Stomach (tissue), 9 donors: Measurements from ENCODE around the gene SMPD3. TPM values are rescaled to one million over a fixed set of nuclear protein-coding genes. Genes with fewer than 3 reads are reported as not detected.

Experiments used
- DNase-seq, 2 donors: peaks; one replicate each; pipeline versions ENCODE4 v3.0.0 to v3.0.0-alpha.2; 2013 to 2019
- H3K27ac ChIP-seq, 5 donors: fragments of 200-600 bp in 4 of 5; sonication (generic) in 4 of 5; one replicate each; pipeline ENCODE4 v1.5.1; 2013 to 2019; ENCODE audit warnings: mild to moderate bottlenecking in 1 of 5, moderate library complexity in 1 of 5
- H3K27me3 ChIP-seq, 3 donors: fragments of 200-600 bp; sonication (generic); one replicate each; pipeline ENCODE4 v1.5.1; 2017 to 2019; ENCODE audit warnings: mixed run types in 1 of 3
- H3K36me3 ChIP-seq, 4 donors: fragments of 200-600 bp; sonication (generic); 1 replicate in 3 of 4; 2 replicates in 1 of 4; pipeline ENCODE4 v1.5.1; 2016 to 2019
- H3K4me1 ChIP-seq, 4 donors: fragments of 200-600 bp; sonication (generic); one replicate each; pipeline ENCODE4 v1.5.1; 2016 to 2019
- H3K4me3 ChIP-seq, 4 donors: fragments of 200-600 bp; sonication (generic) in 3 of 4; one replicate each; pipeline ENCODE4 v1.5.1; 2016 to 2019; ENCODE audit warnings: mild to moderate bottlenecking in 1 of 4
- H3K9me3 ChIP-seq, 4 donors: fragments of 200-600 bp; sonication (generic); one replicate each; pipeline ENCODE4 v1.5.1; 2016 to 2019
- CTCF ChIP-seq, 7 experiments: fragments of 450-650 bp in 4 of 7; fragments of 200-600 bp in 3 of 7; sonication (generic) in 3 of 7; IDR thresholded peaks; one replicate each; pipeline ENCODE4 v1.5.1; 2016 to 2019; ENCODE audit warnings: antibody characterized with exemption in 7 of 7, control low read depth in 2 of 7, mild to moderate bottlenecking in 1 of 7
- EP300 ChIP-seq: sonication (generic); formaldehyde crosslinking; IDR thresholded peaks from one replicate; pipeline ENCODE4 v1.6.1; 2017; ENCODE audit warnings: antibody characterized with exemption
- POLR2A ChIP-seq, 4 donors: fragments of 450-650 bp; IDR thresholded peaks; one replicate each; pipeline ENCODE4 v1.6.1; 2016; ENCODE audit warnings: antibody characterized with exemption in 4 of 4, control low read depth in 2 of 4, mild to moderate bottlenecking in 1 of 4, moderate library complexity in 1 of 4
- POLR2AphosphoS5 ChIP-seq, 3 donors: sonication (generic); formaldehyde crosslinking; IDR thresholded peaks; one replicate each; pipeline ENCODE4 v1.6.1; 2016; ENCODE audit warnings: antibody characterized with exemption in 3 of 3
- WGBS, 5 donors: extraction: QIAGEN DNeasy Blood & Tissue Kit in 3 of 5; methylation state at CpG; one replicate each; pipeline versions ENCODE4 v1.1.5 to v1.1.7; 2013 to 2018; 5-methylcytosine and 5-hydroxymethylcytosine counted together
- intact Hi-C: fragments of 100-400 bp; cut with DNase I; formaldehyde crosslinking; loops from one replicate; pipeline ENCODE4 v1.15.1; 2023; ENCODE audit warnings: low total_unique reads
- polyA plus RNA-seq, 3 donors: library from polyadenylated mRNA; stranded (reverse); fragments of 200-250 nt; gene quantifications; one replicate each; pipeline ENCODE4 v1.2.3, GENCODE V29; 2013
- total RNA-seq, 5 donors: library from RNA; depleted of rRNA; stranded (reverse); fragments of >200 nt; gene quantifications; one replicate each; pipeline versions ENCODE4 v1.1.0 to v1.2.3, GENCODE V29; 2014 to 2016
- donor health status: healthy with polysubstance abuse.
- donor health status: Bipolar disorder and iron deficiency.
- donor health status: healthy.

The SMPD3 gene
- total and polyA plus RNA-seq, 8 donors, result 1.7 to 110 (median 53.7) TPM

DNA sequence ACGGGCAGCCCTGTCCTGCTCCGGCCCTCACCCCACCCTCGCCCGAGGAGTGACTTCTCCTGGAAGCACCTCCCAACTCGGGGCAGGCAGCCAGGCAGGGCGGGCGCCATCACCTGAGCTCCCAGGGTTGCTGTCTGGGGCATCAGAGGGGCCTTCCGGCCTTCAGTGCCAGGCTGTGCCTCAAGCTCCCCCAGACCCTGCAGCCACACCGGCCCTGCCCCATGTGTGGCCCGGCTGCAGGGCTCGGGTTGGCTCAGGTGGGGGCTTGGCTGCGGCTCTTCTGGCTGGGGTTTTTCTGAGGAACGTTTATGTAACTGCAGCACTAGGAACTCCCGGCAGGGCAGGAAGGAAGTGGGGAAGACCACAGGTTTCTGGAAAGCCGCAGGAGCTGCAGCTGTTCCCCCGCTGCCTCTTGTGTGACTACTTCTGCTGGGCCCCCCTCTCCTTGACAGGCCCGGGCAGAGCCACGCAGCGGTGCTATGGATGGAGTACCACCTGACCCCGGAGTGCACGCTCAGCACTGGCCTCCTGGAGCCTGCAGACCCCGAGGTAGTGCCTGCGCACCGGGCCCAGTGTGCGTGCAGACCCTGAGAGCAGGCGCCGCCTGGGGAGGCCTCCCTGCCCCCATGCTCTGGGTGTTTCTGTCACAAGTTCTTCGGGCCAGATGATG, 91.9 kb downstream of the SMPD3 start:
- peak overlapping the region in 2 of 4 donors; percentile 7 to 16 for H3K4me3 ChIP-seq
- no peak for TF ChIP-seq CTCF (IDR thresholded peaks at IDR 0.05)
- 60 to 71% (median 70%) methylated on average over 16 to 28 of the region's 28 CpGs for WGBS, 5 donors

DNA sequence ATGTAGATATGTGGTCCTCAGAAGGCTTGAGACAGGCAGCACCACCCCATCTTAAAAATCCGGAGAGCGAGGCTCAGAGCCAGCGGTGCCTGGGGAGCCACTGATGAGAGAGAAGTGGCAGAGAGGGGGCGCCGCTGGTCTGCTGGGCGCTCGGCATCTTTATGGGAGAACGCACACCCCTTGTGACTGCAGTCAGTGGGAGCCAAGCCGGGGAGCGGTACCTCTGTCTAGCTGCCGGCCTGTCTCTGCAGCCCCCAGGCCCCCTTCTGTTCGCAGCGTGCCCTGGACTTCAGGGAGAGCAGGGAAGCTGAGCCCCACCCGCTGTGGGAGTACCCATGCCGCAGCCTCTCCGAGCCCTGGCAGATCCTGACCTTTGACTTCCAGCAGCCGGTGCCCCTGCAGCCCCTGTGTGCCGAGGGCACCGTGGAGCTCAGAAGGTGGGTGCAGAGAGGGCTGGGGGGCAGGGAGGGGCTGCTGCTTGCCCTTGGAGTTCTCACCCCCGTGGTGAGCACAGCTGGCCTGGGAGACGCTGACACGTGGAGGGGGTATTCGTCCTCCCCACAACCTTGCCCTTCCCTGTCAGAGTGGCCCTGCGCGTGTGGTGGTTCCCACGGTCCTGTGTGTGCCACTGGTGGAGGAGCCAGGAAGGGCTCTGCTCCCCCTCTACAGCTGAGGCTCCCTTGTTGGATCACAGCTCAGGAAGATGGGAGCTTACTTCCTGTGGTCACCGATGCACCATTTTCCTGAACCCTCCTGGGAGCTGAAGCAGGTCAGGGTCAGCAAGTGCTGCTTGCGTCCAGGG, 92.7 kb downstream of the SMPD3 start:
- no peak for DNase-seq
- peak overlapping the region in 1 of 4 donors; percentile 16 for H3K4me3 ChIP-seq
- H3K4me1 ChIP-seq, result peaks cover 10 to 29% (median 19%) of the 10 kb centered on the region in 4 donors
- H3K27ac ChIP-seq, result no peak overlapping the region
- H3K27me3 ChIP-seq, result no peaks in the 10 kb centered on the region
- peaks cover 65 to 99% (median 94%) of the 10 kb centered on the region in 4 donors for H3K36me3 ChIP-seq
- WGBS, 5 donors, result 79 to 93% (median 83%) methylated on average over 13 to 28 of the region's 28 CpGs
- H3K9me3 ChIP-seq, result no peaks in the 10 kb centered on the region
- intact Hi-C loops, result no loop called here
- TF ChIP-seq EP300, result no peak

More for the DNA sequence above, 91.9 kb downstream of the SMPD3 start:
- Histone ChIP-seq H3K9me3 (no peaks in the 10 kb centered on the region), H3K4me1 (peaks cover 9 to 25% (median 17%) of the 10 kb centered on the region in 4 donors), H3K36me3 (peaks cover 65 to 99% (median 94%) of the 10 kb centered on the region in 4 donors), H3K27me3 (no peaks in the 10 kb centered on the region), H3K27ac (no peak overlapping the region)
- intact Hi-C loops, result no loop called here
- no peak for DNase-seq

DNA sequence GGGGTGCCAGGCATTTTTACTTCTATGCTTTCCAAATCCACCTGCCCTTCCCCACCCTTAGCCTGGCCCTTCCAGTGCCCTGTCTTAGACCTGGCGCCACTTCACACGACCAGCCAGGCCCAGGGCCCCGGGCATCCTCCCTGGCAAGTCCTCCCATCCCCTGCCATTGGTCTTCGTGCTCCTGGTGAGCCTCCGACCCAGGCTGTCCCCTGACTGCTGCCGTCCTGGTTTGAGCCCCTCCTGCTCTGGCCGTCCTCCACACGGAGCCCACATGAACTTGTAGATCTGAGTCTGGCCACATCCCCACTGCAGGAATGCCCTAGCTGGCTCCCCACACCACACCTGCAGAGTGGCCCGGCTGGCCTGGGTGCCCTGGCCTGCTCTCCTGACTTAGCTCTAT, 93.5 kb downstream of the SMPD3 start:
- Histone ChIP-seq H3K27ac (no peak overlapping the region), H3K27me3 (no peaks in the 10 kb centered on the region), H3K4me3 (no peak overlapping the region), H3K36me3 (peaks cover 69 to 100% (median 98%) of the 10 kb centered on the region in 4 donors), H3K9me3 (no peaks in the 10 kb centered on the region), H3K4me1 (peaks cover 10 to 29% (median 19%) of the 10 kb centered on the region in 4 donors)
- no peak for DNase-seq
- 92 to 96% (median 93%) methylated on average over 9 of the region's 9 CpGs for WGBS, 5 donors
- intact Hi-C loops, result no loop called here
- TF ChIP-seq EP300 (no peak), POLR2AphosphoS5 (IDR thresholded peaks at IDR 0.05) (no peak), CTCF (IDR thresholded peaks at IDR 0.05) (no peak), POLR2A (IDR thresholded peaks at IDR 0.05) (no peak)

GRCh38 chr16:68353366-68353765, 94.9 kb downstream of the SMPD3 start:
- intact Hi-C loops, result no loop called here
- H3K4me1 ChIP-seq, result peaks cover 10 to 29% (median 19%) of the 10 kb centered on the region in 4 donors
- H3K9me3 ChIP-seq, result no peaks in the 10 kb centered on the region
- peaks cover 67 to 100% (median 99%) of the 10 kb centered on the region in 4 donors for H3K36me3 ChIP-seq
- no peak overlapping the region for H3K27ac ChIP-seq
- H3K27me3 ChIP-seq, result no peaks in the 10 kb centered on the region
- no peak overlapping the region for H3K4me3 ChIP-seq
- 85 to 96% (median 90%) methylated on average over 13 of the region's 13 CpGs for WGBS, 5 donors
- no peak for DNase-seq
- TF ChIP-seq POLR2A (IDR thresholded peaks at IDR 0.05) (no peak), CTCF (IDR thresholded peaks at IDR 0.05) (no peak), POLR2AphosphoS5 (IDR thresholded peaks at IDR 0.05) (no peak), EP300 (no peak)
